H9 (cell line): Measurements from ENCODE around the gene ITK. TPM values are rescaled to one million over a fixed set of nuclear protein-coding genes. Genes with fewer than 3 reads are reported as not detected.

Experiments
- DNase-seq: peaks from one replicate; pipeline ENCODE4 v3.0.0-alpha.2; 2017
- H2AFZ ChIP-seq: one replicate; pipeline ENCODE4 v1.6.1; 2013; ENCODE audit warnings: mild to moderate bottlenecking, low read length, control low read depth, moderate library complexity
- H2AK5ac ChIP-seq: 2 replicates; pipeline ENCODE4 v1.6.1; 2013; ENCODE audit warnings: low read length, control low read depth, mixed read lengths; ENCODE audit not compliant: insufficient read length
- H2BK120ac ChIP-seq: one replicate; pipeline ENCODE4 v1.6.1; 2013; ENCODE audit warnings: low read depth, mild to moderate bottlenecking, low read length, control low read depth, inconsistent platforms; ENCODE audit not compliant: poor library complexity, severe bottlenecking
- H2BK12ac ChIP-seq: 2 replicates; pipeline ENCODE4 v1.6.1; 2013; ENCODE audit warnings: low read length, control low read depth, mixed read lengths, low read depth; ENCODE audit not compliant: insufficient read length
- H2BK15ac ChIP-seq: 2 replicates; pipeline ENCODE4 v1.6.1; 2013; ENCODE audit warnings: low read depth, low read length, control low read depth
- H2BK20ac ChIP-seq: one replicate; pipeline ENCODE4 v1.6.1; 2013; ENCODE audit warnings: low read depth, mild to moderate bottlenecking, low read length, control low read depth, inconsistent platforms; ENCODE audit not compliant: poor library complexity, severe bottlenecking
- H2BK5ac ChIP-seq: 2 replicates; pipeline ENCODE4 v1.6.1; 2013; ENCODE audit warnings: low read length, control low read depth, mixed read lengths; ENCODE audit not compliant: insufficient read length
- H3K14ac ChIP-seq: 2 replicates; pipeline ENCODE4 v1.6.1; 2013; ENCODE audit warnings: low read length, control low read depth; ENCODE audit not compliant: insufficient read depth
- H3K18ac ChIP-seq: 2 replicates; pipeline ENCODE4 v1.6.1; 2013; ENCODE audit warnings: low read depth, mild to moderate bottlenecking, mixed read lengths, low read length, control low read depth; ENCODE audit not compliant: insufficient read length
- H3K23ac ChIP-seq: 2 replicates; pipeline ENCODE4 v1.6.1; 2013; ENCODE audit warnings: low read length, control low read depth, mixed read lengths, low read depth; ENCODE audit not compliant: insufficient read length
- H3K23me2 ChIP-seq: 2 replicates; pipeline ENCODE4 v1.6.1; 2013; ENCODE audit warnings: low read depth, mild to moderate bottlenecking, mixed read lengths, low read length, control low read depth; ENCODE audit not compliant: insufficient read length, poor library complexity, severe bottlenecking
- H3K27ac ChIP-seq: 2 replicates; pipeline ENCODE4 v1.5.1; 2013; ENCODE audit warnings: low read length, control low read depth, mixed read lengths, low read depth; ENCODE audit not compliant: insufficient read length
- H3K27me3 ChIP-seq: 2 replicates; pipeline ENCODE4 v1.6.1; 2013; ENCODE audit warnings: low read length, control low read depth, inconsistent platforms; ENCODE audit not compliant: insufficient read depth
- H3K4ac ChIP-seq: 2 replicates; pipeline ENCODE4 v1.6.1; 2013; ENCODE audit warnings: low read depth, mild to moderate bottlenecking, control low read depth, inconsistent platforms, low read length, moderate library complexity
- H3K4me1 ChIP-seq: 2 replicates; pipeline ENCODE4 v1.6.1; 2013; ENCODE audit warnings: low read length, control low read depth, inconsistent platforms; ENCODE audit not compliant: insufficient read depth
- H3K4me2 ChIP-seq: 2 replicates; pipeline ENCODE4 v1.6.1; 2013; ENCODE audit warnings: low read length, control low read depth, mixed read lengths; ENCODE audit not compliant: insufficient read length, insufficient read depth
- H3K56ac ChIP-seq: 2 replicates; pipeline ENCODE4 v1.6.1; 2013; ENCODE audit warnings: low read depth, mild to moderate bottlenecking, mixed read lengths, low read length, control low read depth; ENCODE audit not compliant: insufficient read length
- H3K79me1 ChIP-seq: 2 replicates; pipeline ENCODE4 v1.6.1; 2013; ENCODE audit warnings: low read depth, mild to moderate bottlenecking, moderate library complexity, low read length, control low read depth, inconsistent platforms; ENCODE audit not compliant: insufficient read depth, poor library complexity, severe bottlenecking
- H3K79me2 ChIP-seq: 2 replicates; pipeline ENCODE4 v1.6.1; 2013; ENCODE audit warnings: low read length, control low read depth, inconsistent platforms; ENCODE audit not compliant: insufficient read depth
- H3K9ac ChIP-seq: 2 replicates; pipeline ENCODE4 v1.6.1; 2013; ENCODE audit warnings: low read length, control low read depth, mixed read lengths; ENCODE audit not compliant: insufficient read length; ENCODE audit errors: extremely low read depth
- H3K9me3 ChIP-seq: one replicate; pipeline ENCODE4 v1.6.1; 2013; ENCODE audit warnings: low read depth, low read length, inconsistent platforms; ENCODE audit not compliant: control insufficient read depth
- H3T11ph ChIP-seq: one replicate; pipeline ENCODE4 v1.6.1; 2013; ENCODE audit warnings: mild to moderate bottlenecking, low read length, control low read depth, inconsistent platforms
- H4K20me1 ChIP-seq: one replicate; pipeline ENCODE4 v1.6.1; 2013; ENCODE audit not compliant: control insufficient read depth, insufficient read length, insufficient read depth
- H4K5ac ChIP-seq: 2 replicates; pipeline ENCODE4 v1.6.1; 2013; ENCODE audit warnings: low read depth, mild to moderate bottlenecking, mixed read lengths, low read length, control low read depth; ENCODE audit not compliant: insufficient read length
- H4K8ac ChIP-seq: replicated peaks from 2 replicates; pipeline ENCODE4 v1.6.1; 2013; ENCODE audit warnings: low read length, control low read depth, mixed read lengths, low read depth; ENCODE audit not compliant: insufficient read length
- H4K91ac ChIP-seq: 2 replicates; pipeline ENCODE4 v1.6.1; 2013; ENCODE audit warnings: low read depth, mild to moderate bottlenecking, moderate library complexity, mixed read lengths, low read length, control low read depth; ENCODE audit not compliant: insufficient read length
- H3K27ac Mint-ChIP-seq, 3 experiments: 2 replicates in 2 of 3; 3 replicates in 1 of 3; pipeline ENCODE4 v1.8.0; 2020 to 2021; ENCODE audit warnings: mixed read lengths in 3 of 3, mild to moderate bottlenecking in 1 of 3, moderate library complexity in 1 of 3
- H3K27me3 Mint-ChIP-seq: 2 replicates; pipeline ENCODE4 v1.8.0; 2021; ENCODE audit warnings: low read depth, mild to moderate bottlenecking, moderate library complexity, mixed read lengths
- H3K36me3 Mint-ChIP-seq, 3 experiments: 2 replicates in 2 of 3; 3 replicates in 1 of 3; pipeline ENCODE4 v1.8.0; 2020 to 2021; ENCODE audit warnings: low read depth in 3 of 3, mixed read lengths in 3 of 3; ENCODE audit not compliant: insufficient read depth in 1 of 3
- H3K4me1 Mint-ChIP-seq, 2 experiments: 2 replicates each; pipeline ENCODE4 v1.8.0; 2020; ENCODE audit warnings: mixed read lengths in 2 of 2
- H3K4me3 Mint-ChIP-seq, 2 experiments: 2 replicates in 1 of 2; 3 replicates in 1 of 2; pipeline ENCODE4 v1.8.0; 2020 to 2021; ENCODE audit warnings: mild to moderate bottlenecking in 2 of 2, mixed read lengths in 2 of 2, moderate library complexity in 1 of 2
- H3K9me3 Mint-ChIP-seq, 2 experiments: 2 replicates in 1 of 2; 3 replicates in 1 of 2; pipeline ENCODE4 v1.8.0; 2020; ENCODE audit warnings: mild to moderate bottlenecking in 2 of 2, mixed read lengths in 2 of 2, moderate library complexity in 1 of 2
- WGBS: extraction: QIAGEN DNeasy Blood & Tissue Kit; methylation state at CpG from one replicate; pipeline ENCODE4 v1.1.7; 2013; ENCODE audit warnings: missing lambda C conversion rate, low lambda C conversion rate, mixed read lengths; ENCODE audit not compliant: insufficient read length; ENCODE audit errors: extremely low coverage; 5-methylcytosine and 5-hydroxymethylcytosine counted together
- total RNA-seq: library from RNA; stranded (reverse); gene quantifications from 2 replicates; pipeline ENCODE4 v1.2.1, GENCODE V29; 2021
- TF ChIP-seq, protein P1 (sequence below): fragments of 200-600 bp; sonication (generic); conservative IDR thresholded peaks from 3 replicates; pipeline ENCODE4 v1.8.0; 2021; ENCODE audit warnings: antibody characterized with exemption, mild to moderate bottlenecking

ITK gene
- total RNA-seq, 1 experiment from 2014 or later = 0.22 TPM

DNA sequence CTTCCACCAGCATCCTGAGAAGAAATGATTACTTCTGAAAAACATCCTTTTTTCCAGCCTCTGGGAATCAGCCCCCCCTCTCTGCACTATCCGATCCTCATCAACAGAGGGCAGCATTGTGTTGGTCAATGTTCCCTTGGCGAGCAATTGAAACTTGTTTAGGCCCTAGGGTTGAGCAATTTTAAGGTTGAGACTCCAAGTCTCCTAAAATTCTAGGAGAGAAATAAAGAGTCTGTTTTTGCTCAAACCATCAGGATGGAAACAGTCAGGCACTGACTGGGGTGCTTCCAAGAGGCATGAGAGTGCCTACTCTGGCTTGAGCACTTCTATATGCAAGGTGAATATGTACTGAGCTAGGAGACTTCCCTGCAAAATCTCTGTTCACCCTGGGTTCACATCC, 72.9 kb downstream of the ITK start:
- peak; percentile 55 for DNase-seq
- H2BK20ac ChIP-seq = no peak overlapping the region
- H3K9me3 Mint-ChIP-seq = no peaks in the 10 kb centered on the region; a peak in 1 of 5 replicates

More for the DNA sequence above, 72.9 kb downstream of the ITK start:
- TF ChIP-seq, protein P1, sequence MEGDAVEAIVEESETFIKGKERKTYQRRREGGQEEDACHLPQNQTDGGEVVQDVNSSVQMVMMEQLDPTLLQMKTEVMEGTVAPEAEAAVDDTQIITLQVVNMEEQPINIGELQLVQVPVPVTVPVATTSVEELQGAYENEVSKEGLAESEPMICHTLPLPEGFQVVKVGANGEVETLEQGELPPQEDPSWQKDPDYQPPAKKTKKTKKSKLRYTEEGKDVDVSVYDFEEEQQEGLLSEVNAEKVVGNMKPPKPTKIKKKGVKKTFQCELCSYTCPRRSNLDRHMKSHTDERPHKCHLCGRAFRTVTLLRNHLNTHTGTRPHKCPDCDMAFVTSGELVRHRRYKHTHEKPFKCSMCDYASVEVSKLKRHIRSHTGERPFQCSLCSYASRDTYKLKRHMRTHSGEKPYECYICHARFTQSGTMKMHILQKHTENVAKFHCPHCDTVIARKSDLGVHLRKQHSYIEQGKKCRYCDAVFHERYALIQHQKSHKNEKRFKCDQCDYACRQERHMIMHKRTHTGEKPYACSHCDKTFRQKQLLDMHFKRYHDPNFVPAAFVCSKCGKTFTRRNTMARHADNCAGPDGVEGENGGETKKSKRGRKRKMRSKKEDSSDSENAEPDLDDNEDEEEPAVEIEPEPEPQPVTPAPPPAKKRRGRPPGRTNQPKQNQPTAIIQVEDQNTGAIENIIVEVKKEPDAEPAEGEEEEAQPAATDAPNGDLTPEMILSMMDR = peak; percentile 85
- Histone ChIP-seq H2AK5ac (no peak overlapping the region), H4K5ac (no peak overlapping the region), H3K4me1 (no peaks in the 10 kb centered on the region), H3K27ac (no peak overlapping the region), H2AFZ (no peak overlapping the region), H3K23ac (no peak overlapping the region), H3K4me2 (no peak overlapping the region), H4K20me1 (no peaks in the 10 kb centered on the region), H4K8ac (no peak overlapping the region), H2BK15ac (no peak overlapping the region), H3K9ac (no peak overlapping the region), H2BK12ac (no peak overlapping the region), H4K91ac (no peak overlapping the region), H3K9me3 (no peaks in the 10 kb centered on the region), H3K27me3 (no peaks in the 10 kb centered on the region), H3K23me2 (no peaks in the 10 kb centered on the region), H2BK5ac (no peak overlapping the region), H3K14ac (no peak overlapping the region), H3K18ac (no peak overlapping the region), H3K79me2 (no peaks in the 10 kb centered on the region), H3K56ac (no peak overlapping the region), H3T11ph (no peak overlapping the region), H3K79me1 (no peaks in the 10 kb centered on the region), H2BK120ac (no peak overlapping the region), H3K4ac (no peak overlapping the region)
- H3K36me3 Mint-ChIP-seq = no peaks in the 10 kb centered on the region
- H3K27me3 Mint-ChIP-seq = no peaks in the 10 kb centered on the region; the same call in 1 of the 2 replicates
- no peaks in the 10 kb centered on the region for H3K4me1 Mint-ChIP-seq
- no peak overlapping the region for H3K4me3 Mint-ChIP-seq
- no CpG with 5 or more reads among the region's 2 CpGs for WGBS
- no peak overlapping the region; a peak in 1 of 7 replicates for H3K27ac Mint-ChIP-seq
